GM12878 (cell line): ENCODE results near the gene CDCA3. TPM values are rescaled to one million over a fixed set of nuclear protein-coding genes. Genes with fewer than 3 reads are reported as not detected.
"Not testable (repeated sequence)": the region's sequence is repeated elsewhere in the genome, so short reads cannot be mapped to it uniquely, and the experiment has no call there.

Source experiments
- ATAC-seq: fragments of 200-7000 bp; cut with Tn5 transposase; 3 replicates; pipeline ENCODE4 v1.9.1; 2020; ENCODE audit warnings: mild to moderate bottlenecking, moderate library complexity
- BruUV-seq: library from RNA; stranded (reverse); fragments of 400-500 nt; replicated peaks from 2 replicates; lab custom pipeline; 2021; lab: Mats Ljungman, UMichigan
- CTCF ChIA-PET: fragments of 300-600 bp; sonication (Branson Sonifier 250); formaldehyde crosslinking; extraction: SDS; loops from one replicate; lab custom pipeline; 2021; ENCODE audit warnings: inconsistent platforms; lab: Yijun Ruan, JAX
- POLR2A ChIA-PET: fragments of 350-600 bp; formaldehyde crosslinking; extraction: SDS; loops from one replicate; lab custom pipeline; 2021; ENCODE audit warnings: inconsistent platforms; lab: Charles Lee
- RAD21 ChIA-PET: fragments of 300-600 bp; sonication (Branson Sonifier 250); formaldehyde crosslinking; loops from one replicate; lab custom pipeline; 2023; ENCODE audit warnings: antibody characterized with exemption; ENCODE audit not compliant: unreplicated experiment; lab: Charles Lee
- SMC1A ChIA-PET: fragments of 300-600 bp; sonication (Branson Sonifier 250); formaldehyde crosslinking; loops from one replicate; lab custom pipeline; 2023; ENCODE audit not compliant: unreplicated experiment, uncharacterized antibody; lab: Charles Lee
- DNase-seq: peaks from one replicate; pipeline ENCODE4 v3.0.0-alpha.2; 2011; ENCODE audit warnings: low read depth, low spot score
- FAIRE-seq: peaks from 3 replicates; lab custom pipeline; 2011; peaks lifted over from hg19 to GRCh38; lab: Jason Lieb, UNC
- H2AFZ ChIP-seq: 2 replicates; pipeline ENCODE4 v1.6.0; 2011; ENCODE audit warnings: low read depth, low read length, control low read depth; ENCODE audit not compliant: control insufficient read depth
- H3K27ac ChIP-seq: 2 replicates; pipeline ENCODE4 v1.5.1; 2011; ENCODE audit warnings: control low read depth; ENCODE audit not compliant: control insufficient read depth, insufficient read depth
- H3K27me3 ChIP-seq, 2 experiments: replicated peaks in 1 of 2; 2 replicates each; pipeline versions ENCODE4 v1.6.0 to v1.6.1; 2011; ENCODE audit warnings: low read length in 1 of 2; ENCODE audit not compliant: control insufficient read depth in 2 of 2, insufficient read depth in 2 of 2
- H3K36me3 ChIP-seq, 2 experiments: 2 replicates each; pipeline ENCODE4 v1.5.1; 2011; ENCODE audit warnings: low read length in 1 of 2; ENCODE audit not compliant: control insufficient read depth in 2 of 2, insufficient read depth in 2 of 2
- H3K4me1 ChIP-seq: 2 replicates; pipeline ENCODE4 v1.6.1; 2011; ENCODE audit warnings: mild to moderate bottlenecking, low read length, moderate library complexity, mixed read lengths; ENCODE audit not compliant: control insufficient read depth, insufficient read depth
- H3K4me2 ChIP-seq: 2 replicates; pipeline ENCODE4 v1.6.0; 2011; ENCODE audit warnings: control low read depth; ENCODE audit not compliant: control insufficient read depth, insufficient read depth
- H3K4me3 ChIP-seq: fragments of 200-600 bp; sonication (generic); 2 replicates; pipeline ENCODE4 v1.5.1; 2016
- H3K79me2 ChIP-seq: 2 replicates; pipeline ENCODE4 v1.6.0; 2011; ENCODE audit warnings: low read length; ENCODE audit not compliant: control insufficient read depth, insufficient read depth
- H3K9ac ChIP-seq: 2 replicates; pipeline ENCODE4 v1.8.0; 2011; ENCODE audit warnings: low read length, control low read depth, mixed read lengths; ENCODE audit not compliant: control insufficient read depth, insufficient read depth
- H3K9me3 ChIP-seq: replicated peaks from 3 replicates; pipeline ENCODE4 v1.5.1; 2011; ENCODE audit warnings: mild to moderate bottlenecking, low read length; ENCODE audit not compliant: control insufficient read depth, insufficient read depth
- H4K20me1 ChIP-seq: 2 replicates; pipeline ENCODE4 v1.6.0; 2011; ENCODE audit not compliant: control insufficient read depth, insufficient read depth
- CHD2 ChIP-seq: IDR thresholded peaks from 2 replicates; pipeline ENCODE4 v1.6.1; 2011; ENCODE audit warnings: low read depth, low read length, improper control_type of control experiment, borderline replicate concordance
- FOS ChIP-seq: IDR thresholded peaks from 3 replicates; pipeline ENCODE4 v1.6.1; 2011; ENCODE audit warnings: borderline replicate concordance; ENCODE audit not compliant: insufficient read length; ENCODE audit errors: extremely low read depth
- POU2F2 ChIP-seq: IDR thresholded peaks from 3 replicates; pipeline ENCODE4 v1.6.1; 2011; ENCODE audit warnings: low read depth, mild to moderate bottlenecking, low read length, borderline replicate concordance
- SIN3A ChIP-seq: IDR thresholded peaks from 2 replicates; pipeline ENCODE4 v1.6.1; 2012; ENCODE audit warnings: low read depth, low read length, improper control_type of control experiment
- SPI1 ChIP-seq: IDR thresholded peaks from 2 replicates; pipeline ENCODE4 v1.6.1; 2011; ENCODE audit warnings: low read depth, mild to moderate bottlenecking, low read length, moderate library complexity, borderline replicate concordance; ENCODE audit not compliant: insufficient read depth
- TCF3 ChIP-seq: IDR thresholded peaks from 2 replicates; pipeline ENCODE4 v1.6.1; 2012; ENCODE audit warnings: low read depth, mild to moderate bottlenecking, low read length, borderline replicate concordance; ENCODE audit not compliant: insufficient read depth
- WGBS: methylation state at CpG from one replicate; pipeline ENCODE4 v1.1.6; 2016; ENCODE audit warnings: low lambda C conversion rate; ENCODE audit not compliant: insufficient replicate concordance, insufficient coverage; ENCODE audit errors: missing lambda C conversion rate; 5-methylcytosine and 5-hydroxymethylcytosine counted together
- in situ Hi-C: fragments of 300-500 bp; cut with MboI; formaldehyde crosslinking; loops from 9 replicates; pipeline ENCODE4 v1.14.3; 2018; ENCODE audit warnings: mixed read lengths
- intact Hi-C: fragments of 100-400 bp; cut with micrococcal nuclease; formaldehyde crosslinking; loops from one replicate; pipeline ENCODE4 v1.14.2; 2022; ENCODE audit not compliant: unreplicated experiment
- polyA plus RNA-seq, 11 experiments: library from polyadenylated mRNA; depleted of rRNA in 4 of 11; unstranded in 6 of 11; stranded (reverse) in 5 of 11; fragments of >200 nt; fragmentation: Nextera tagmentation in 4 of 11; fragmentation: Illumina TruSeq in 1 of 11; extraction: Ambion mirVana in 4 of 11; extraction: Trizol in 1 of 11; gene quantifications; 1 replicate in 1 of 11; 2 replicates in 10 of 11; pipeline versions ENCODE4 v1.2.1 to v1.2.3, GENCODE V29; 2011 to 2016; ENCODE audit warnings: inconsistent platforms in 2 of 11, missing spikeins in 2 of 11, low read depth in 1 of 11
- total RNA-seq, 4 experiments: library from RNA; depleted of rRNA in 3 of 4; stranded (reverse); fragments of >200 nt in 3 of 4; fragmentation: Illumina TruSeq in 1 of 4; extraction: Trizol in 1 of 4; gene quantifications; 2 replicates each; pipeline versions ENCODE4 v1.2.1 to v1.2.3, GENCODE V29; 2013 to 2021
- TF ChIP-seq, protein P1 (sequence below): IDR thresholded peaks from 2 replicates; pipeline ENCODE4 v1.6.1; 2012; ENCODE audit warnings: low read depth, low read length, improper control_type of control experiment

Gene CDCA3
- total and polyA plus RNA-seq, 10 of the 15 experiments (the other 5 are each of a cell fraction or from before 2014, with no cell fraction given) = 34.5 to 148 (median 97.4) TPM

DNA sequence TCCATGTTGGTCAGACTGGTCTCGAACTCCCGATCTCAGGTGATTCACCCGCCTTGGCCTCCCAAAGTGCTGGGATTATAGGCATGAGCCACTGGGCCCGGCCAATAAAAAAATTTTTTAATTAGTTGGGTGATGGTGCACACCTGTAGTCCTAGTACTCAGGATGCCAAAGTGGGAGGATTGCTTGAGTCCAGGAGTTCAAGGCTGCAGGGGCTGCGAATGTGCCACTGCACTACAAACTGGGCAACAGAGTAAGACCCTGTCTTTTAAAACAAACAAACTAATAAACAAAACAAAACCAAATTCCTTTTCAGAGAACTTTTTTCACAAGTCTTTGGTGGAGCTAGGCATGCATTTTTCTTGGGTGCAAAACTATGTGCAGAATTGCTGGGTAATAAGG lies 32.2 kb upstream of the CDCA3 start:
- Histone ChIP-seq H3K4me1 (no peaks in the 10 kb centered on the region), H3K27me3 (no peaks in the 10 kb centered on the region), H3K79me2 (no peaks in the 10 kb centered on the region), H3K4me3 (no peak overlapping the region), H3K9me3 (no peaks in the 10 kb centered on the region), H4K20me1 (no peaks in the 10 kb centered on the region), H3K9ac (no peak overlapping the region), H2AFZ (no peak overlapping the region), H3K36me3 (peaks cover 0 to 10% of the 10 kb centered on the region in 2 experiments; a peak in 3 of 4 replicates), H3K27ac (no peak overlapping the region), H3K4me2 (no peak overlapping the region)
- in situ Hi-C loops (no loop called here), intact Hi-C loops (no loop called here)
- DNase-seq = no peak
- 97% methylated on average over 5 of the region's 5 CpGs for WGBS
- TF ChIP-seq, protein P1, sequence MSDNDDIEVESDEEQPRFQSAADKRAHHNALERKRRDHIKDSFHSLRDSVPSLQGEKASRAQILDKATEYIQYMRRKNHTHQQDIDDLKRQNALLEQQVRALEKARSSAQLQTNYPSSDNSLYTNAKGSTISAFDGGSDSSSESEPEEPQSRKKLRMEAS = no peak
- TF ChIP-seq POU2F2 (no peak), SIN3A (no peak), CHD2 (no peak), SPI1 (no peak), TCF3 (no peak), FOS (no peak)
- ChIA-PET CTCF (interaction anchor here (0.7 to 4.5 kb wide), 4 partner anchors 8 to 29 kb away, joined by 3 to 19 read pairs (median 12); partner anchors contain the start of gene SPSB2), POLR2A (interaction anchor here (1.1 kb wide), 1 partner anchor 29 kb away, joined by 4 read pairs; no protein-coding TSS in a partner anchor), RAD21 (interaction anchor here (1.4 kb wide), 1 partner anchor 10 kb away, joined by 3 read pairs; the partner anchor contains the start of gene SPSB2), SMC1A (interaction anchor here (0.6 to 1.0 kb wide), 3 partner anchors 10 to 327 kb away, joined by 3 read pairs; partner anchors contain the start of gene SPSB2)
- no peak for ATAC-seq
- no peak for FAIRE-seq
- BruUV-seq = no TSS peak

DNA sequence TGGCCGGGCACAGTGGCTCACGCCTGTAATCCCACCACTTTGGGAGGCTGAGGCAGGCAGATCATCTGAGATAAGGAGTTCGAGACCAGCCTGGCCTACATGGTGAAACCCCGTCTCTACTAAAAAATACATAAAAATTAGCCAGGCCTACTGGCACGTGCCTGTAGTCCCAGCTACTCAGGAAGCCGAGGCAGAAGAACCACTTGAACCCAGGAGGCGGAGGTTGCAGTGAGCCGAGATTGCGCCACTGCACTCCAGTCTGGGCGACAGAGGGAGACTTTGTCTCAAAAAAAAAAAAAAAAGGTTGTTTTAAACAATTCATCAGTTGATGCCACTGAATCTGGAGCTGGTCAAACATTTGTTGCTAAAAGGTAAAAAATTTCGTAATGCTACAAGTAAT lies 28.7 kb upstream of the CDCA3 start:
- H3K79me2 ChIP-seq, SMC1A ChIA-PET, H3K9me3 ChIP-seq, H2AFZ ChIP-seq, H3K4me3 ChIP-seq, intact Hi-C loops, ATAC-seq, RAD21 ChIA-PET, in situ Hi-C loops, H3K4me1 ChIP-seq, H3K27ac ChIP-seq, FAIRE-seq, H4K20me1 ChIP-seq, H3K27me3 ChIP-seq, H3K9ac ChIP-seq, DNase-seq, H3K4me2 ChIP-seq, BruUV-seq: not testable (repeated sequence)
- peaks cover 4 to 20% of the 10 kb centered on the region in 2 experiments; a peak in 3 of 4 replicates for H3K36me3 ChIP-seq
- WGBS = 89% methylated on average over 11 of the region's 11 CpGs
- POLR2A ChIA-PET = interaction anchor here (0.6 to 2.3 kb wide), 6 partner anchors 26 to 1204 kb away, joined by 3 to 12 read pairs (median 3); partner anchors contain the start of gene USP5
- CTCF ChIA-PET = interaction anchor here (1.5 to 4.5 kb wide), 2 partner anchors 8 to 11 kb away, joined by 6 to 19 read pairs; partner anchors contain the start of gene SPSB2

DNA sequence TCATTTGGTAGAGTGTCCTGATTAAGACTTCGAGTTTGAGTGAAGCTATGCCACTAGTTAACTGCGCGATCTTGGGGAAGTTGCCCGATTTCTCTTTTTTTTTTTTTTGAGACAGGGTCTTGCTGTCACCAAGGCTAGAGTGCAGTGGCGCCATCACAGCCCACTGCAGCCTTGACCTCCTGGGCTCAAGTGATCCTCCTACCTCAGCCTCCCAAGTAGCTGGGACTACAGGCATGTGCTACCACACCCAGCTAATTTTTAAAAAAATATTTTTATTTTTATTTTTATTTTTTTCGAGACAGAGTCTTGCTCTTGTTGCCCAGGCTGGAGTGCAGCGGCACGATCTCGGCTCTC lies 22.9 kb upstream of the CDCA3 start:
- CTCF ChIA-PET = interaction anchor here (0.6 to 8.7 kb wide), 10 partner anchors 18 to 219 kb away, joined by 3 to 121 read pairs (median 8); partner anchors contain the start of genes C1R and LPCAT3
- RAD21 ChIA-PET = interaction anchor here (0.7 to 5.3 kb wide), 3 partner anchors 18 to 48 kb away, joined by 3 to 41 read pairs (median 37); partner anchors contain the start of genes CDCA3 and USP5
- FAIRE-seq, H3K9me3 ChIP-seq, intact Hi-C loops, ATAC-seq, DNase-seq, H3K27me3 ChIP-seq, BruUV-seq, in situ Hi-C loops: not testable (repeated sequence)
- Histone ChIP-seq H3K4me2 (peak overlapping the region; percentile 96), H3K79me2 (peaks cover 21% of the 10 kb centered on the region), H3K27ac (peak overlapping the region; percentile 59; the same call in 1 of the 2 replicates), H3K9ac (peak overlapping the region; percentile 61; the same call in 1 of the 2 replicates), H3K4me3 (peak overlapping the region; percentile 87; the same call in 1 of the 2 replicates), H2AFZ (peak overlapping the region; percentile 71), H3K4me1 (peaks cover 28% of the 10 kb centered on the region), H3K36me3 (peaks cover 20 to 29% of the 10 kb centered on the region in 2 experiments), H4K20me1 (peaks cover 12% of the 10 kb centered on the region)
- 61% methylated on average over 9 of the region's 9 CpGs for WGBS
- SMC1A ChIA-PET = interaction anchor here (0.6 to 4.5 kb wide), 2 partner anchors 9 to 18 kb away, joined by 3 to 41 read pairs; no protein-coding TSS in a partner anchor
- POLR2A ChIA-PET = interaction anchor here (0.6 to 5.0 kb wide), 5 partner anchors 9 to 70 kb away, joined by 4 to 52 read pairs (median 22); partner anchors contain the start of genes C12orf57, CDCA3, RNU7-1 and USP5
